Naive thymus-derived CD4-positive, alpha-beta T cell (primary cell): ENCODE measurements around the gene FLT3. TPM values are rescaled to one million over a fixed set of nuclear protein-coding genes. Genes with fewer than 3 reads are reported as not detected.
"Not testable (repeated sequence)": the region's sequence is repeated elsewhere in the genome, so short reads cannot be mapped to it uniquely, and the experiment has no call there.

ENCODE experiments used
- ATAC-seq: fragments of 150-1000 bp; cut with Tn5 transposase; 2 replicates; pipeline ENCODE4 v1.10.0; 2021; ENCODE audit warnings: mild to moderate bottlenecking, moderate library complexity
- CTCF ChIA-PET: fragments of 350-600 bp; sonication (Branson Sonifier 250); formaldehyde crosslinking; loops from one replicate; lab custom pipeline; 2021; ENCODE audit warnings: antibody characterized with exemption; lab: Charles Lee
- POLR2A ChIA-PET: fragments of 350-600 bp; sonication (Branson Sonifier 250); formaldehyde crosslinking; loops from one replicate; lab custom pipeline; 2021; ENCODE audit warnings: antibody characterized with exemption, inconsistent platforms; lab: Charles Lee
- DNase-seq, 9 donors: peaks; one replicate each; pipeline versions ENCODE4 v3.0.0 to v3.0.0-alpha.2; 2020 to 2022; ENCODE audit warnings: mixed read lengths in 1 of 9
- H3K27ac ChIP-seq: one replicate; pipeline ENCODE4 v1.7.0; 2013; ENCODE audit warnings: mild to moderate bottlenecking, low read depth, low read length, moderate library complexity
- H3K27me3 ChIP-seq, 2 donors: one replicate each; pipeline ENCODE4 v1.7.0; 2013; ENCODE audit warnings: low read length in 2 of 2, mild to moderate bottlenecking in 2 of 2, moderate library complexity in 2 of 2; ENCODE audit not compliant: control insufficient read depth in 2 of 2, insufficient read depth in 2 of 2
- H3K36me3 ChIP-seq, 3 experiments: 1 replicate in 2 of 3; 2 replicates in 1 of 3; pipeline ENCODE4 v1.7.0; 2013; ENCODE audit warnings: low read length in 3 of 3, mild to moderate bottlenecking in 3 of 3, moderate library complexity in 1 of 3; ENCODE audit not compliant: insufficient read depth in 3 of 3, control insufficient read depth in 2 of 3
- H3K4me1 ChIP-seq, 2 donors: one replicate each; pipeline ENCODE4 v1.7.0; 2013; ENCODE audit warnings: low read length in 2 of 2, mild to moderate bottlenecking in 2 of 2, moderate library complexity in 1 of 2; ENCODE audit not compliant: control insufficient read depth in 2 of 2, insufficient read depth in 2 of 2
- H3K4me3 ChIP-seq: 2 replicates; pipeline ENCODE4 v1.7.0; 2013; ENCODE audit warnings: mild to moderate bottlenecking, low read length
- H3K9me3 ChIP-seq, 3 experiments: 1 replicate in 2 of 3; 2 replicates in 1 of 3; pipeline ENCODE4 v1.7.0; 2013; ENCODE audit warnings: low read length in 3 of 3; ENCODE audit not compliant: control insufficient read depth in 2 of 3
- H3K27ac Mint-ChIP-seq, 9 donors: one replicate each; pipeline ENCODE4 v1.8.0; 2020 to 2022; ENCODE audit warnings: mixed read lengths in 9 of 9, mild to moderate bottlenecking in 8 of 9, moderate library complexity in 5 of 9, inconsistent platforms in 2 of 9
- H3K27me3 Mint-ChIP-seq, 5 donors: one replicate each; pipeline ENCODE4 v1.8.0; 2021 to 2022; ENCODE audit warnings: mixed read lengths in 5 of 5, mild to moderate bottlenecking in 1 of 5
- H3K36me3 Mint-ChIP-seq, 5 donors: one replicate each; pipeline ENCODE4 v1.8.0; 2020 to 2022; ENCODE audit warnings: mixed read lengths in 5 of 5, mild to moderate bottlenecking in 3 of 5, inconsistent platforms in 1 of 5
- H3K4me1 Mint-ChIP-seq, 7 donors: one replicate each; pipeline ENCODE4 v1.8.0; 2020 to 2022; ENCODE audit warnings: mixed read lengths in 7 of 7, mild to moderate bottlenecking in 3 of 7, inconsistent platforms in 1 of 7
- H3K4me3 Mint-ChIP-seq, 10 donors: one replicate each; pipeline ENCODE4 v1.8.0; 2020 to 2022; ENCODE audit warnings: mild to moderate bottlenecking in 10 of 10, mixed read lengths in 10 of 10, moderate library complexity in 6 of 10, inconsistent platforms in 2 of 10
- H3K9me3 Mint-ChIP-seq, 11 donors: one replicate each; pipeline ENCODE4 v1.8.0; 2020 to 2022; ENCODE audit warnings: mixed read lengths in 11 of 11, mild to moderate bottlenecking in 4 of 11, inconsistent platforms in 1 of 11, moderate library complexity in 1 of 11
- intact Hi-C, 2 donors: fragments of 100-400 bp; cut with micrococcal nuclease; formaldehyde crosslinking; loops; one replicate each; pipeline ENCODE4 v1.15.1; 2023
- polyA plus RNA-seq, 2 donors: library from polyadenylated mRNA; unstranded; fragments of 300-500 nt; fragmentation: Illumina TruSeq; gene quantifications; one replicate each; pipeline ENCODE4 v1.2.3, GENCODE V29; 2021
- total RNA-seq, 6 experiments: library from RNA in 5 of 6; stranded (reverse) in 5 of 6; gene quantifications; 1 replicate in 5 of 6; 2 replicates in 1 of 6; pipeline ENCODE4 v1.2.3 and lab custom pipeline; 2021 to 2026

Gene FLT3
- total and polyA plus RNA-seq, 7 experiments from 2014 or later, result 0.77 to 3.4 TPM; not detected in 5

DNA sequence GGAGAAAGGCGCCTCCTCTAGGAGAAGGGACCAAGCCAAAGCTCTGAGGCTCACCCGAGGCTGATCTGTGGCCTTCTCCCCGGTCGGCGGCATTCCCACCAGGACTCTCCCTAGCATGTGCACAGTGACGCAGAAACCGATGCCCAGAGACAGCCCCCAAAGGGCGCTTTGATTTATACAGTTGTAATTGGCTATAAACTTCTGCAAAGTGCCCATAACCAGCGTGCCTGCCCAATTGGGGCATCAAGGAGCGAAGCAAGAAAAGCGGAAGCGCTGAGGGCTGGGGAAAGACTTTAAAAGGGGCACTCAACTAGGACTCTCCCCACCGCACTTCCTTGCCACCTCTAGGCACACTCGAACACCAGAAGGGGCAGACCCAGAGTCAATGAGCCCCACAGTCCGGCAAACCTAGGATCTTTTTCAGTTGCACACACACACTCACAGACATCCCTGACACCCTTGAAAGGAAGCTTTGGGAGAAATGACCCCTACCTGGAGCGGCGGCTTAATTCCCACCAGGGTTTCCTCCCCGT is 133.1 kb downstream of the FLT3 start:
- peak overlapping the region in 4 of 10 donors; percentile 54 to 73 (median 58) for H3K4me3 Mint-ChIP-seq
- H3K9me3 ChIP-seq, result no peaks in the 10 kb centered on the region
- H3K4me1 Mint-ChIP-seq, result peaks cover 6 to 30% (median 21%) of the 10 kb centered on the region in 7 donors
- H3K27me3 ChIP-seq, result peaks cover 5 to 11% of the 10 kb centered on the region in 2 donors
- no peaks in the 10 kb centered on the region for H3K36me3 ChIP-seq
- H3K27me3 Mint-ChIP-seq, result peaks cover 65 to 83% (median 82%) of the 10 kb centered on the region in 5 donors
- peak overlapping the region in 1 of 9 donors; percentile 42 for H3K27ac Mint-ChIP-seq
- no peak overlapping the region for H3K27ac ChIP-seq
- no peak for ATAC-seq
- intact Hi-C loops, result loop anchor here in 1 of 2 donors (5.0 kb wide), 1 partner anchor 180 kb away; no protein-coding TSS in a partner anchor
- CTCF ChIA-PET, result no interaction called here
- H3K9me3 Mint-ChIP-seq, result peaks cover 0 to 1% (median 0%) of the 10 kb centered on the region in 11 donors
- DNase-seq, result no peak
- no peaks in the 10 kb centered on the region for H3K4me1 ChIP-seq
- POLR2A ChIA-PET, result no interaction called here
- no peak overlapping the region for H3K4me3 ChIP-seq
- H3K36me3 Mint-ChIP-seq, result no peaks in the 10 kb centered on the region

DNA sequence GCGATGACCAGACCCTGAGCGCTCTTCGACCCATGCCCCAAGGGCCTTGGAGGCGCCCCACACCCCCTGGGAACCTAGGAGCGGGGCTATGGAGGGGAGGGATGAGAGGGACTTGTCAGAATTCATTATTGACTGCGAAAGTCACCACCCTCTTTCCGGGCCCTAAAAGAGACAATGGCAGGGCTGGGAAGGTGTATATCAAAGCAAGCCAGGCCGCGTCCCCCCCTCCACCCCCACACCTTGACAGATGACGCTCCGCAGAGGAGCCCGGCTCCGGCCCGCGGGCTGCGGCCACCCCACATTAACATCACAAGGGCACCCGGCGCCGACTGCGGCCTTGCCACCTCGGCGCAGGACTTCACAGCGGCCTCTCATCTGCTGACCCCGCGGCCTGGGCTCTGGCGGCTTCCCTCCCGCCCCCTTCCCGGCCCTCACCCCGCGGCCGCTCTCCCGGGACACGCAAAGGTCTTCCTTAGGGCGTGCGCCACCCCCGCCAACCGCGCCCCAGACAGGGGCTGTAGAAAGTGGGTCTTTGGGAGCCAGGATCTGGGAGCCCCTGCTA is 133.7 kb downstream of the FLT3 start:
- peaks cover 0 to 1% (median 0%) of the 10 kb centered on the region in 11 donors for H3K9me3 Mint-ChIP-seq
- intact Hi-C loops, result loop anchor here in 1 of 2 donors (5.0 kb wide), 1 partner anchor 179 kb away; no protein-coding TSS in a partner anchor
- no peak for ATAC-seq
- Histone ChIP-seq H3K27ac (no peak overlapping the region), H3K9me3 (no peaks in the 10 kb centered on the region), H3K36me3 (no peaks in the 10 kb centered on the region), H3K4me3 (no peak overlapping the region), H3K4me1 (no peaks in the 10 kb centered on the region), H3K27me3 (peaks cover 5 to 13% of the 10 kb centered on the region in 2 donors)
- H3K36me3 Mint-ChIP-seq, result no peaks in the 10 kb centered on the region
- H3K4me1 Mint-ChIP-seq, result peaks cover 6 to 30% (median 21%) of the 10 kb centered on the region in 7 donors
- POLR2A ChIA-PET, result no interaction called here
- H3K27me3 Mint-ChIP-seq, result peaks cover 70 to 86% (median 82%) of the 10 kb centered on the region in 5 donors
- DNase-seq, result no peak
- H3K4me3 Mint-ChIP-seq, result peak overlapping the region in 2 of 10 donors; percentile 11 to 73
- no peak overlapping the region for H3K27ac Mint-ChIP-seq
- CTCF ChIA-PET, result no interaction called here

DNA sequence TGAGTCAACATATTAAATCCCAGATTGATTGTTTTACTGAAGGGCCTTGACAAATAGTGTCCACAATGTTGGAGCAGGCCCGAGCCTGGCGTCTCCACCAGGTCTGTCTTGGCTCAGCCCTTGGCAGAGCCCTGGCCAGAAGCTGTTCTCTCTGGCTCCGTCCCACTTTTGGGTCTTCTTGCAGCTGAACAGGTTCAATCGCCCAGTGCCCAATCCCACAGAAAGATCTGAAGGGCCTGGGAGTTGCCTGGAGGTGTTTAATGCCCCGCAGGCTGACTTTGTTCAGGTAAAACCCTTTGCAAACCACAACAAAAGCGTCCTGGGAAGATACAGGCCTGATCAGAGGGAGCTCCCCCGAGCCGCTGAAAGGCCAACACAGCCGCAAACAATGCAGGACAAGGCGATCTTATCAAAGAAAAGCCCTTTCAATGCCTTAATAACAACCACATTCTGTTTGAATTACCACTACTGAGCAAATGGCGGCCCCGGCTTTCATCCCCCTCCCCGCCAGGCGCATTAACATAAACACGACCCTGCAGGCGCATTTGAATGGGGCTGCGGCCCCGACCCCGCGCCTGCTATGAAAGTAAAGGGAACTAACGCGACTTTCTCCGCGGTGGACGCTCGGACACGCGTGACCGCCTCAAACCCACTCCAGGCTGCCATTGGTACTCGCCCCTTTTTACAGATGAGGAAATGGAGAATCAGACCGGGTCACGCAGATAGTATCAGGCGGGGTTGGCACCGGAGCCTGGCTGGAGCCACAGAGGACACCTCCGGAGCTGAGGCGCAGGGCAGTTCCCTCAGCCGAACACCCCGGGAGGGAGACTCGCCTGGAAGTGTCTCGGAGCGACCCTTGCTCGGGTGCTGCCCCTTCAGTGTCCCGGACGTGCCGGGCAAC is 134.4 kb downstream of the FLT3 start:
- DNase-seq, result no peak
- Mint-ChIP-seq H3K27me3 (peaks cover 70 to 85% (median 81%) of the 10 kb centered on the region in 5 donors), H3K9me3 (no peaks in the 10 kb centered on the region), H3K27ac (no peak overlapping the region), H3K36me3 (no peaks in the 10 kb centered on the region), H3K4me1 (peaks cover 6 to 36% (median 24%) of the 10 kb centered on the region in 7 donors), H3K4me3 (peak overlapping the region in 4 of 10 donors; percentile 11 to 73 (median 28))
- ATAC-seq, result no peak
- no peaks in the 10 kb centered on the region for H3K4me1 ChIP-seq
- no peak overlapping the region for H3K27ac ChIP-seq
- H3K36me3 ChIP-seq, result no peaks in the 10 kb centered on the region
- POLR2A ChIA-PET, result no interaction called here
- intact Hi-C loops, result loop anchor here in 1 of 2 donors (5.0 kb wide), 1 partner anchor 179 kb away; no protein-coding TSS in a partner anchor
- H3K27me3 ChIP-seq, result peaks cover 5 to 13% of the 10 kb centered on the region in 2 donors
- no peak overlapping the region for H3K4me3 ChIP-seq
- H3K9me3 ChIP-seq, result no peaks in the 10 kb centered on the region
- CTCF ChIA-PET, result no interaction called here

DNA sequence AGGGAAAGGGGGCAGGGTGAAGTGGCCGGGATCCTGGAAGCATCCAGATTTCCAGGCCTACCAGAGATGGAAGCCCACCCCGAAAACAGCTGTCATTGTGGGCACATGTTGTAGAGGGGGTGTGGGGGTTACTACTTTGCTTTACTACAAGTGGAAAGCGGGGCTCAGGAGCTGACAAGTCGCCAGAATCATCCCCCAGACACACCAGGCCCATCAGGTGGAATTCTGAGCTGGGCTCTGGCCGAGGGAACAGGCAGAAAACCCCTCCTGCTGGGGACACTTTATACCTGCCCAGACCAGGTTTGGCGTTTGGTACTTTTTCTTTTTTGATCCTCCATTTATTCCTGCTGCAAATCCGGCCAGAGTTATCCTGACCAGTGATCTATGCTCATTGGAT is 135.0 kb downstream of the FLT3 start:
- Histone ChIP-seq H3K27me3 (peaks cover 5 to 15% of the 10 kb centered on the region in 2 donors), H3K9me3 (no peaks in the 10 kb centered on the region), H3K4me1 (no peaks in the 10 kb centered on the region), H3K4me3 (no peak overlapping the region), H3K36me3 (no peaks in the 10 kb centered on the region), H3K27ac (no peak overlapping the region)
- H3K4me3 Mint-ChIP-seq, result no peak overlapping the region
- ATAC-seq (no peak), DNase-seq (no peak)
- ChIA-PET CTCF (no interaction called here), POLR2A (no interaction called here)
- no peaks in the 10 kb centered on the region for H3K36me3 Mint-ChIP-seq
- intact Hi-C loops, result loop anchor here in 1 of 2 donors (5.0 kb wide), 1 partner anchor 178 kb away; no protein-coding TSS in a partner anchor
- peaks cover 6 to 32% (median 20%) of the 10 kb centered on the region in 7 donors for H3K4me1 Mint-ChIP-seq
- no peaks in the 10 kb centered on the region for H3K9me3 Mint-ChIP-seq
- no peak overlapping the region for H3K27ac Mint-ChIP-seq
- H3K27me3 Mint-ChIP-seq, result peaks cover 64 to 83% (median 75%) of the 10 kb centered on the region in 5 donors

DNA sequence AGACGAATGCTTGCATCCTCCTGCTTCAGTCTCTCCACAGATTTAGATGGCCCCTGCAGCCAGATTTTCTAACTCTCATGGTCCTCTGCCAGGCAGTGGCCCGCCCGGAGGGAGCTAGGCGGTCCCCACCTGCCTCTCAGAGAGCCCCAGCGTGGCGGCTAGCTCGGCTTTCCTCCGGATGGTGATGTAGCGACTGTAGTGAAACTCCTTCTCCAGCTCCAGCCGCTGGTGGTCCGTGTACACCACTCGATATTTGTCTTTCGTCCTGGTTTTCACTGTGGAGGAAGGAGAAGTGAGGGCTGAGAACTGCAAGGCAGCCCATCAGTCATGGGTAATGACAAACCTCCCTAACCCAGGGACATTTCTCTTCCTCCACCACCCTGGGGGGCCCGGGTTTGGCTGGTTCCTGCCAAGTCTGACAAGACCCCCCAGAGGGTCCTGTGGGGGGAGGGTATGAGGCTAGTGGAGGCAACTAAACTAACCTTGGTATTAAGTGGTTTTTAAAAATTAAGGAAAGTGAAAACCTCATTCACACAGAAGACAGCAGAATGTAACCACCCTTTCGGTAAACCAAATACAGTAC is 135.5 kb downstream of the FLT3 start:
- intact Hi-C loops, result loop anchor here in 1 of 2 donors (5.0 kb wide), 1 partner anchor 178 kb away; no protein-coding TSS in a partner anchor
- H3K9me3 ChIP-seq, result no peaks in the 10 kb centered on the region
- ATAC-seq (no peak), DNase-seq (no peak)
- H3K27me3 ChIP-seq, result peaks cover 5 to 20% of the 10 kb centered on the region in 2 donors
- ChIA-PET POLR2A (no interaction called here), CTCF (interaction anchor here (0.6 kb wide), 1 partner anchor 126 kb away, joined by 3 read pairs; no protein-coding TSS in a partner anchor)
- no peaks in the 10 kb centered on the region for H3K36me3 ChIP-seq
- H3K36me3 Mint-ChIP-seq, result no peaks in the 10 kb centered on the region
- H3K27ac Mint-ChIP-seq, result no peak overlapping the region
- no peak overlapping the region for H3K27ac ChIP-seq
- peaks cover 10 to 34% (median 22%) of the 10 kb centered on the region in 7 donors for H3K4me1 Mint-ChIP-seq
- no peak overlapping the region for H3K4me3 ChIP-seq
- H3K4me3 Mint-ChIP-seq, result no peak overlapping the region
- no peaks in the 10 kb centered on the region for H3K9me3 Mint-ChIP-seq
- peaks cover 65 to 83% (median 75%) of the 10 kb centered on the region in 5 donors for H3K27me3 Mint-ChIP-seq
- no peaks in the 10 kb centered on the region for H3K4me1 ChIP-seq

DNA sequence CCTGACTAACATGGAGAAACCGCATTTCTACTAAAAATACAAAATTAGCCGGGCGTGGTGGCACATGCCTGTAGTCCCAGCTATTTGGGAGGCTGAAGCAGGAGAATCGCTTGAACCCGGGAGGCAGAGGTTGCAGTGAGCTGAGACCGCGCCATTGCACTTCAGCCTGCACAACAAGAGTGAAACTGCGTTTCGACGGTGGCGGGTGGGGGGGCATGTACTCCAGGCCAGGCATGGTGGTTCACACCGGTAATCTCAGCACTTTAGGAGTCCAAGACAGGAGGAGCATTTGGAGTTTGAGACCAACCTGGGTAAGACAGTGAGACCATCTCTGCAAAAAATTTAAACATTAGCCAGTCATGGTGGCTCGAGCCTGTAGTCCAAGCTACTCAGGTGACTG is 136.2 kb downstream of the FLT3 start:
- H3K4me3 ChIP-seq, H3K9me3 Mint-ChIP-seq, POLR2A ChIA-PET, H3K4me1 ChIP-seq, DNase-seq, H3K27ac Mint-ChIP-seq, H3K27ac ChIP-seq, H3K36me3 ChIP-seq, ATAC-seq, intact Hi-C loops, H3K9me3 ChIP-seq, H3K4me3 Mint-ChIP-seq, H3K36me3 Mint-ChIP-seq: not testable (repeated sequence)
- peaks cover 7 to 29% (median 21%) of the 10 kb centered on the region in 7 donors for H3K4me1 Mint-ChIP-seq
- peaks cover 65 to 83% (median 75%) of the 10 kb centered on the region in 5 donors for H3K27me3 Mint-ChIP-seq
- H3K27me3 ChIP-seq, result peaks cover 5 to 24% of the 10 kb centered on the region in 2 donors
- CTCF ChIA-PET, result interaction anchor here (0.6 kb wide), 1 partner anchor 126 kb away, joined by 3 read pairs; no protein-coding TSS in a partner anchor
